H1 (cell line): Measurements from ENCODE around the gene ARAP2. TPM values are rescaled to one million over a fixed set of nuclear protein-coding genes. Genes with fewer than 3 reads are reported as not detected.

Experiments used
- CTCF ChIA-PET: fragments of 300-600 bp; sonication (Branson Sonifier 250); formaldehyde crosslinking; loops from one replicate; lab custom pipeline; 2021; ENCODE audit not compliant: partially characterized antibody; lab: Charles Lee
- POLR2A ChIA-PET: fragments of 300-600 bp; sonication (Branson Sonifier 250); formaldehyde crosslinking; loops from one replicate; lab custom pipeline; 2021; ENCODE audit warnings: inconsistent platforms; ENCODE audit not compliant: partially characterized antibody; lab: Charles Lee
- DNase-seq, 2 experiments: peaks; one replicate each; pipeline versions ENCODE4 v3.0.0 to v3.0.0-alpha.2; 2010 to 2022; ENCODE audit warnings: low spot score in 2 of 2, low read depth in 1 of 2, mixed read lengths in 1 of 2
- FAIRE-seq: peaks from 2 replicates; lab custom pipeline; 2011; peaks lifted over from hg19 to GRCh38; lab: Jason Lieb, UNC
- H2AFZ ChIP-seq: 2 replicates; pipeline ENCODE4 v1.8.1; 2012; ENCODE audit warnings: low read length, inconsistent platforms
- H2AK5ac ChIP-seq: 2 replicates; pipeline ENCODE4 v1.6.1; 2013; ENCODE audit warnings: low read depth, low read length
- H2BK120ac ChIP-seq: replicated peaks from 2 replicates; pipeline ENCODE3; 2013; ENCODE audit warnings: low read depth, low read length, inconsistent platforms
- H2BK12ac ChIP-seq: 2 replicates; pipeline ENCODE4 v1.6.1; 2013; ENCODE audit warnings: low read depth, low read length
- H2BK15ac ChIP-seq: 2 replicates; pipeline ENCODE4 v1.6.1; 2013; ENCODE audit warnings: low read length
- H2BK20ac ChIP-seq: 2 replicates; pipeline ENCODE4 v1.6.1; 2013; ENCODE audit warnings: low read length
- H2BK5ac ChIP-seq: 2 replicates; pipeline ENCODE4 v1.6.1; 2013; ENCODE audit warnings: low read depth, low read length
- H3K14ac ChIP-seq: 2 replicates; pipeline ENCODE4 v1.6.1; 2013; ENCODE audit warnings: inconsistent platforms; ENCODE audit not compliant: insufficient read length
- H3K18ac ChIP-seq: 2 replicates; pipeline ENCODE4 v1.6.1; 2013; ENCODE audit warnings: low read length; ENCODE audit errors: extremely low read depth
- H3K23ac ChIP-seq: 2 replicates; pipeline ENCODE4 v1.6.1; 2013; ENCODE audit warnings: inconsistent platforms; ENCODE audit not compliant: insufficient read length
- H3K23me2 ChIP-seq: 2 replicates; pipeline ENCODE4 v1.6.1; 2013; ENCODE audit warnings: low read depth, low read length
- H3K27ac ChIP-seq: 2 replicates; pipeline ENCODE4 v1.6.1; 2011; ENCODE audit warnings: low read depth, low read length, inconsistent platforms
- H3K27me3 ChIP-seq, 4 experiments: replicated peaks in 1 of 4; 1 replicate in 1 of 4; 2 replicates in 3 of 4; pipeline versions ENCODE4 v1.6.1 to v1.8.1; 2011 to 2013; ENCODE audit warnings: low read length in 3 of 4, mild to moderate bottlenecking in 3 of 4, inconsistent platforms in 2 of 4, mixed read lengths in 2 of 4, moderate library complexity in 1 of 4; ENCODE audit not compliant: control insufficient read depth in 3 of 4, insufficient read depth in 3 of 4; ENCODE audit errors: extremely low read depth in 1 of 4
- H3K36me3 ChIP-seq, 4 experiments: 2 replicates each; pipeline versions ENCODE4 v1.6.1 to v1.8.1; 2011 to 2013; ENCODE audit warnings: mild to moderate bottlenecking in 4 of 4, low read length in 3 of 4, moderate library complexity in 2 of 4, control low read depth in 1 of 4, inconsistent platforms in 1 of 4; ENCODE audit not compliant: insufficient read depth in 4 of 4, control insufficient read depth in 2 of 4
- H3K4ac ChIP-seq: replicated peaks from 2 replicates; pipeline ENCODE3; 2013; ENCODE audit warnings: low read length, low read depth, mixed read lengths, inconsistent platforms; ENCODE audit not compliant: insufficient read length
- H3K4me1 ChIP-seq, 4 experiments: replicated peaks in 1 of 4; 1 replicate in 1 of 4; 2 replicates in 3 of 4; pipeline versions ENCODE4 v1.6.1 to v1.8.1; 2011 to 2013; ENCODE audit warnings: low read length in 3 of 4, inconsistent platforms in 2 of 4, mixed read lengths in 1 of 4; ENCODE audit not compliant: insufficient read depth in 4 of 4, control insufficient read depth in 3 of 4
- H3K4me2 ChIP-seq, 2 experiments: 2 replicates each; pipeline versions ENCODE4 v1.6.1 to v1.8.1; 2011 to 2013; ENCODE audit warnings: low read depth in 2 of 2, low read length in 2 of 2, control low read depth in 1 of 2, inconsistent platforms in 1 of 2, mild to moderate bottlenecking in 1 of 2; ENCODE audit not compliant: insufficient read depth in 1 of 2
- H3K4me3 ChIP-seq, 4 experiments: fragments of 200-600, 300-600 bp in 1 of 4; sonication (generic), shearing (Covaris generic), sonication (Bioruptor Twin) in 1 of 4; 2 replicates each; pipeline versions ENCODE4 v1.5.1 to v1.8.1; 2011 to 2016; ENCODE audit warnings: low read length in 4 of 4, low read depth in 3 of 4, control low read depth in 2 of 4, inconsistent platforms in 2 of 4, mild to moderate bottlenecking in 2 of 4, mixed read lengths in 1 of 4, moderate library complexity in 1 of 4; ENCODE audit not compliant: insufficient read depth in 2 of 4; ENCODE audit errors: extremely low read depth in 1 of 4
- H3K56ac ChIP-seq: replicated peaks from 2 replicates; pipeline ENCODE3; 2013; ENCODE audit warnings: low read depth, mild to moderate bottlenecking, mixed read lengths, low read length, inconsistent platforms; ENCODE audit not compliant: insufficient read length
- H3K79me1 ChIP-seq: 2 replicates; pipeline ENCODE4 v1.6.1; 2013; ENCODE audit warnings: low read depth, low read length, control low read depth
- H3K79me2 ChIP-seq, 2 experiments: 2 replicates each; pipeline versions ENCODE4 v1.6.1 to v1.8.1; 2012 to 2013; ENCODE audit warnings: low read length in 2 of 2, mild to moderate bottlenecking in 2 of 2, inconsistent platforms in 1 of 2; ENCODE audit not compliant: insufficient read depth in 2 of 2, control insufficient read depth in 1 of 2
- H3K9ac ChIP-seq, 4 experiments: replicated peaks in 1 of 4; 1 replicate in 1 of 4; 2 replicates in 3 of 4; pipeline versions ENCODE4 v1.6.1 to v1.8.1; 2011 to 2013; ENCODE audit warnings: low read depth in 3 of 4, low read length in 3 of 4, control low read depth in 2 of 4, mild to moderate bottlenecking in 2 of 4, moderate library complexity in 2 of 4, inconsistent platforms in 1 of 4; ENCODE audit errors: extremely low read depth in 1 of 4
- H3K9me3 ChIP-seq, 2 experiments: 2 replicates each; pipeline versions ENCODE4 v1.6.1 to v1.8.1; 2012 to 2013; ENCODE audit warnings: mild to moderate bottlenecking in 2 of 2, moderate library complexity in 2 of 2, control low read depth in 1 of 2, inconsistent platforms in 1 of 2, low read depth in 1 of 2, low read length in 1 of 2, mixed read lengths in 1 of 2; ENCODE audit not compliant: insufficient read depth in 2 of 2
- H4K20me1 ChIP-seq, 2 experiments: replicated peaks in 1 of 2; 2 replicates each; pipeline versions ENCODE3 to v1.8.1; 2011 to 2013; ENCODE audit warnings: inconsistent platforms in 2 of 2, low read length in 2 of 2, mild to moderate bottlenecking in 1 of 2; ENCODE audit not compliant: insufficient read depth in 2 of 2, control insufficient read depth in 1 of 2
- H4K5ac ChIP-seq: 2 replicates; pipeline ENCODE4 v1.6.1; 2013; ENCODE audit warnings: low read length, low read depth, mixed read lengths, inconsistent platforms; ENCODE audit not compliant: insufficient read length
- H4K8ac ChIP-seq: 2 replicates; pipeline ENCODE4 v1.8.0; 2013; ENCODE audit warnings: mild to moderate bottlenecking, moderate library complexity, low read length, inconsistent platforms; ENCODE audit not compliant: insufficient read depth; ENCODE audit errors: extremely low read depth
- H4K91ac ChIP-seq: replicated peaks from 2 replicates; pipeline ENCODE3; 2013; ENCODE audit warnings: low read length, mixed read lengths, inconsistent platforms; ENCODE audit not compliant: insufficient read length
- CTBP2 ChIP-seq: IDR thresholded peaks from 2 replicates; pipeline ENCODE4 v1.7.0; 2011; ENCODE audit warnings: borderline replicate concordance, mild to moderate bottlenecking, moderate library complexity, mixed read lengths, low read length; ENCODE audit not compliant: insufficient read depth, insufficient read length
- HDAC2 ChIP-seq, 2 experiments: fragments of 300-600 bp in 1 of 2; sonication (generic) in 1 of 2; IDR thresholded peaks; 2 replicates each; pipeline ENCODE4 v1.6.1; 2011 to 2012; ENCODE audit warnings: low read depth in 2 of 2, low read length in 2 of 2, mild to moderate bottlenecking in 2 of 2, moderate library complexity in 2 of 2, borderline replicate concordance in 1 of 2, inconsistent platforms in 1 of 2
- POLR2AphosphoS5 ChIP-seq: IDR thresholded peaks from 2 replicates; pipeline ENCODE4 v1.6.1; 2011; ENCODE audit warnings: low read depth, low read length
- WGBS, 2 experiments: shearing (Covaris generic) in 1 of 2; methylation state at CpG; one replicate each; pipeline versions ENCODE4 v1.1.6 to v1.1.7; 2013 to 2015; ENCODE audit warnings: low lambda C conversion rate in 2 of 2, mixed read lengths in 2 of 2, inconsistent platforms in 1 of 2, low coverage in 1 of 2, missing lambda C conversion rate in 1 of 2; ENCODE audit not compliant: insufficient replicate concordance in 2 of 2, insufficient coverage in 1 of 2, insufficient read length in 1 of 2; ENCODE audit errors: extremely low coverage in 1 of 2, missing lambda C conversion rate in 1 of 2; 5-methylcytosine and 5-hydroxymethylcytosine counted together
- polyA plus RNA-seq, 7 experiments: library from polyadenylated mRNA; depleted of rRNA in 3 of 7; stranded (reverse) in 5 of 7; unstranded in 2 of 7; fragments of >200 nt in 5 of 7; fragments of 200-250 nt in 2 of 7; gene quantifications; 1 replicate in 5 of 7; 2 replicates in 1 of 7; 4 replicates in 1 of 7; pipeline versions ENCODE4 v1.2.1 to v1.2.3, GENCODE V29; 2011 to 2013; ENCODE audit warnings: missing spikeins in 2 of 7, mixed read lengths in 2 of 7
- total RNA-seq: library from RNA; stranded (reverse); fragmentation: NEBNext Ultra II Directional; extraction: Animal tissue kit (Norgen Biotek cat#: 25700); gene quantifications from 2 replicates; pipeline ENCODE4 v1.2.1, GENCODE V29; 2021

ARAP2 gene
- total and polyA plus RNA-seq, 2 of the 8 experiments (the other 6 are each of a cell fraction or from before 2014, with no cell fraction given): 0.15 to 2.3 TPM

DNA sequence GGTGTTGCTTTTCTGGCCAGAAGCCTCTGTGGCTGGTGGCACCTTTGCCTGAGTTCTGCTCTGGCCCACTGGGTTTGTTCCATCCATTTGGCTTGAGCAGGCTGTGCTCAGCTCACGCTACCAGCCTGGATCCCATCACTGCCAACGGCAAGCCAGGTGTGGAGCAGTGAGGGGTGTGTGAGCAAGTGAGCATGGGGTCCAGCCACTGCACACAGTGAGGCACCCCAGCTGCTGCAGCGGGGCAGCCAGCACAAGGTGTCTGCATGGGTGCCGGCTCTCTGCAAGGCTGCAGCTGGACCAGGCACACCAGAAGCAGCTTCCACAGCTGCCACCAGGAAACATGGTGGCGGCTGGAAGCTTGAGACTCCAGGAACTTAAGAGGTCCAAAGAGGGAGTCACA lies 46.8 kb downstream of the ARAP2 start:
- FAIRE-seq: no peak
- no peaks in the 10 kb centered on the region for H4K20me1 ChIP-seq
- no peak overlapping the region for H2BK12ac ChIP-seq
- H3K56ac ChIP-seq: no peak overlapping the region
- H3K4me1 ChIP-seq: no peaks in the 10 kb centered on the region
- no peak for TF ChIP-seq HDAC2 (IDR thresholded peaks at IDR 0.05; ENCODE audit: borderline replicate concordance in 1 of 2, low read depth in 2 of 2, low read length in 2 of 2)
- TF ChIP-seq CTBP2: no peak
- no peak for TF ChIP-seq POLR2AphosphoS5
- TF ChIP-seq, all 59 proteins: peak for 0
- Histone ChIP-seq H3K4ac (no peak overlapping the region), H2BK120ac (no peak overlapping the region), H3K27ac (no peak overlapping the region), H2AK5ac (no peak overlapping the region), H3K4me2 (no peak overlapping the region), H2BK20ac (no peak overlapping the region), H3K18ac (no peak overlapping the region), H4K5ac (no peak overlapping the region), H3K4me3 (no peak overlapping the region), H3K79me1 (no peaks in the 10 kb centered on the region), H3K9me3 (no peaks in the 10 kb centered on the region; a peak in 1 of 4 replicates), H2BK15ac (no peak overlapping the region), H3K9ac (no peak overlapping the region), H2AFZ (no peak overlapping the region), H3K14ac (no peak overlapping the region), H3K27me3 (no peaks in the 10 kb centered on the region), H4K8ac (0 out of 2 replicates have a peak overlapping the region, but pooled peaks have one; percentile 65), H2BK5ac (no peak overlapping the region), H4K91ac (no peak overlapping the region), H3K79me2 (no peaks in the 10 kb centered on the region), H3K23me2 (no peaks in the 10 kb centered on the region), H3K36me3 (no peaks in the 10 kb centered on the region), H3K23ac (no peak overlapping the region)
- ChIA-PET CTCF (interaction anchor here (0.6 to 1.2 kb wide), 3 partner anchors 9 to 202 kb away, joined by 3 to 4 read pairs (median 3); no protein-coding TSS in a partner anchor), POLR2A (no interaction called here)
- DNase-seq: no peak
- 97% methylated on average over 5 of the region's 5 CpGs; no CpG with 5 or more reads in 1 of the 2 experiments for WGBS, 2 experiments
